K562 (cell line): Measurements from ENCODE around the gene ERBB4. TPM values are rescaled to one million over a fixed set of nuclear protein-coding genes. Genes with fewer than 3 reads are reported as not detected.

Source experiments
- ATAC-seq: fragments of 200-7000 bp; cut with Tn5 transposase; 3 replicates; pipeline ENCODE4 v1.9.1; 2020; ENCODE audit warnings: moderate library complexity
- BruUV-seq: library from RNA; stranded (reverse); fragments of 400-500 nt; replicated peaks from 2 replicates; lab custom pipeline; 2021; lab: Mats Ljungman, UMichigan
- CTCF ChIA-PET: fragments of 300-600 bp; formaldehyde crosslinking; extraction: SDS; loops from one replicate; lab custom pipeline; 2021; ENCODE audit warnings: low intra/inter-chr PET ratio; lab: Yijun Ruan, JAX
- POLR2A ChIA-PET: fragments of 300-600, 350-650 bp; sonication (Branson Sonifier 250); formaldehyde crosslinking; extraction: SDS; loops from one replicate; lab custom pipeline; 2021; ENCODE audit warnings: antibody characterized with exemption, inconsistent platforms; lab: Yijun Ruan, JAX
- DNase-seq, 4 experiments: peaks; one replicate each; pipeline versions ENCODE4 v3.0.0 to v3.0.0-alpha.2; 2011 to 2018; ENCODE audit warnings: low spot score in 3 of 4, mixed read lengths in 3 of 4; ENCODE audit errors: extremely low read depth in 1 of 4
- FAIRE-seq: peaks from 2 replicates; lab custom pipeline; 2011; peaks lifted over from hg19 to GRCh38; lab: Jason Lieb, UNC
- H2AFZ ChIP-seq: 2 replicates; pipeline ENCODE4 v1.6.0; 2011; ENCODE audit warnings: low read depth, low read length, control low read depth, inconsistent platforms
- H3K27ac ChIP-seq: fragments of 200-600 bp; 3 replicates; pipeline ENCODE4 v1.8.0; 2011; ENCODE audit warnings: low read depth, mild to moderate bottlenecking, control low read depth, inconsistent platforms, low read length, moderate library complexity, mixed read lengths; ENCODE audit errors: extremely low read depth
- H3K27me3 ChIP-seq, 2 experiments: fragments of 300-600 bp in 1 of 2; 2 replicates in 1 of 2; 3 replicates in 1 of 2; pipeline versions ENCODE4 v1.6.0 to v1.8.0; 2011; ENCODE audit warnings: inconsistent platforms in 2 of 2, low read length in 2 of 2, mild to moderate bottlenecking in 1 of 2, mixed read lengths in 1 of 2, moderate library complexity in 1 of 2; ENCODE audit not compliant: control insufficient read depth in 2 of 2, insufficient read depth in 2 of 2
- H3K36me3 ChIP-seq: fragments of 300-600 bp; 3 replicates; pipeline ENCODE4 v1.8.0; 2011; ENCODE audit warnings: mild to moderate bottlenecking, low read length, inconsistent platforms; ENCODE audit not compliant: control insufficient read depth, insufficient read depth
- H3K4me1 ChIP-seq, 2 experiments: fragments of 200-600 bp in 1 of 2; replicated peaks in 1 of 2; 2 replicates in 1 of 2; 3 replicates in 1 of 2; pipeline versions ENCODE4 v1.5.1 to v1.8.0; 2011; ENCODE audit warnings: inconsistent platforms in 2 of 2, low read length in 2 of 2, mild to moderate bottlenecking in 1 of 2, mixed read lengths in 1 of 2, moderate library complexity in 1 of 2; ENCODE audit not compliant: control insufficient read depth in 2 of 2, insufficient read depth in 2 of 2
- H3K4me2 ChIP-seq: 2 replicates; pipeline ENCODE4 v1.6.1; 2011; ENCODE audit warnings: low read length, control low read depth, inconsistent platforms, mixed read lengths; ENCODE audit not compliant: insufficient read depth
- H3K4me3 ChIP-seq: fragments of 200-600 bp; sonication (generic), shearing (Covaris generic); 2 replicates; pipeline ENCODE4 v1.5.1; 2016; ENCODE audit warnings: control low read depth, inconsistent platforms
- H3K79me2 ChIP-seq: fragments of 200-600 bp; 3 replicates; pipeline ENCODE4 v1.8.0; 2011; ENCODE audit warnings: low read length, inconsistent platforms; ENCODE audit not compliant: control insufficient read depth, insufficient read depth
- H3K9ac ChIP-seq, 2 experiments: 2 replicates each; pipeline versions ENCODE4 v1.6.0 to v1.6.1; 2011; ENCODE audit warnings: low read depth in 2 of 2, low read length in 2 of 2, control low read depth in 1 of 2, inconsistent platforms in 1 of 2, mild to moderate bottlenecking in 1 of 2, mixed read lengths in 1 of 2; ENCODE audit not compliant: insufficient read depth in 1 of 2
- H3K9me1 ChIP-seq: one replicate; pipeline ENCODE4 v1.6.0; 2011; ENCODE audit warnings: inconsistent platforms, mild to moderate bottlenecking, low read length, moderate library complexity; ENCODE audit not compliant: control insufficient read depth, insufficient read depth
- H3K9me3 ChIP-seq: replicated peaks from 2 replicates; pipeline ENCODE4 v1.5.1; 2011; ENCODE audit warnings: low read depth, low read length, inconsistent platforms; ENCODE audit not compliant: control insufficient read depth, insufficient read depth
- H4K20me1 ChIP-seq: replicated peaks from 2 replicates; pipeline ENCODE4 v1.6.1; 2011; ENCODE audit warnings: low read length, inconsistent platforms, mixed read lengths; ENCODE audit not compliant: control insufficient read depth, insufficient read depth
- CBFA2T3 ChIP-seq: fragments of 450-650 bp; IDR thresholded peaks from 2 replicates; pipeline ENCODE4 v1.6.1; 2017
- FOXK1 ChIP-seq: sonication (generic); formaldehyde crosslinking; IDR thresholded peaks from 2 replicates; pipeline ENCODE4 v1.8.0; 2022; ENCODE audit warnings: missing genetic modification reagents, mild to moderate bottlenecking, borderline replicate concordance
- MTA2 ChIP-seq: fragments of 450-650 bp; IDR thresholded peaks from 2 replicates; pipeline ENCODE4 v1.6.1; 2016; ENCODE audit warnings: low read depth
- MYC ChIP-seq, 2 experiments: fragments of 250-450 bp in 1 of 2; sonication (Bioruptor Pico) in 1 of 2; IDR thresholded peaks; 2 replicates each; pipeline versions ENCODE4 v1.5.1 to v1.6.1; 2012 to 2021; ENCODE audit warnings: low read depth in 2 of 2, borderline replicate concordance in 1 of 2, improper control_type of control experiment in 1 of 2, low read length in 1 of 2, mild to moderate bottlenecking in 1 of 2, moderate library complexity in 1 of 2
- PCBP2 ChIP-seq: fragments of 200-400 bp; formaldehyde crosslinking; IDR thresholded peaks from 2 replicates; pipeline ENCODE4 v1.6.1; 2018; ENCODE audit warnings: low read length, low read depth, mild to moderate bottlenecking, moderate library complexity; ENCODE audit not compliant: poor library complexity, severe bottlenecking
- POLR2B ChIP-seq: fragments of 450-650 bp; IDR thresholded peaks from 2 replicates; pipeline ENCODE4 v1.6.1; 2018; ENCODE audit warnings: low read depth; ENCODE audit not compliant: partially characterized antibody
- POLR3A ChIP-seq: IDR thresholded peaks from 2 replicates; pipeline ENCODE4 v1.6.1; 2011; ENCODE audit warnings: borderline replicate concordance, mild to moderate bottlenecking, moderate library complexity; ENCODE audit not compliant: insufficient read length, insufficient read depth; ENCODE audit errors: extremely low read depth
- SMARCE1 ChIP-seq: fragments of 450-650 bp; IDR thresholded peaks from 2 replicates; pipeline ENCODE4 v1.7.1; 2016; ENCODE audit warnings: mild to moderate bottlenecking
- ZFP36 ChIP-seq: fragments of 150-350 bp; IDR thresholded peaks from 2 replicates; pipeline ENCODE4 v1.6.1; 2018; ENCODE audit warnings: low read length, low read depth; ENCODE audit not compliant: partially characterized antibody
- WGBS: fragments of 100-300 bp; shearing (Covaris generic); methylation state at CpG from one replicate; pipeline ENCODE4 v1.1.6; 2016; ENCODE audit warnings: low coverage, mixed read lengths; ENCODE audit not compliant: insufficient coverage; ENCODE audit errors: missing lambda C conversion rate; 5-methylcytosine and 5-hydroxymethylcytosine counted together
- in situ Hi-C: fragments of 300-500 bp; cut with MboI; formaldehyde crosslinking; loops from 4 replicates; pipeline ENCODE4 v1.15.0; 2018; ENCODE audit warnings: inconsistent platforms, mixed read lengths
- intact Hi-C: fragments of 100-400 bp; cut with micrococcal nuclease; formaldehyde crosslinking; loops from 2 replicates; pipeline ENCODE4 v1.14.2; 2022
- polyA plus RNA-seq, 8 experiments: library from polyadenylated mRNA; depleted of rRNA in 4 of 8; stranded (reverse) in 5 of 8; unstranded in 3 of 8; fragments of >200 nt; fragmentation: Nextera tagmentation in 2 of 8; fragmentation: Illumina TruSeq in 1 of 8; extraction: Ambion mirVana in 2 of 8; extraction: Trizol in 1 of 8; gene quantifications; 2 replicates each; pipeline versions ENCODE4 v1.2.1 to v1.2.3, GENCODE V29; 2011 to 2014; ENCODE audit warnings: inconsistent platforms in 1 of 8, missing spikeins in 1 of 8
- total RNA-seq, 7 experiments: library from RNA; depleted of rRNA in 6 of 7; stranded (reverse); fragments of >200 nt in 6 of 7; fragmentation: Illumina TruSeq in 2 of 7; extraction: Trizol in 2 of 7; gene quantifications; 2 replicates each; pipeline versions ENCODE4 v1.2.1 to v1.2.3, GENCODE V29; 2011 to 2021; ENCODE audit warnings: low replicate concordance in 1 of 7
- TF ChIP-seq, protein P1 (sequence below): fragments of 250-450 bp; sonication (Bioruptor Pico); IDR thresholded peaks from 2 replicates; pipeline ENCODE4 v1.8.0; 2021; ENCODE audit warnings: mild to moderate bottlenecking, moderate library complexity
- TF ChIP-seq, protein P2 (sequence below): fragments of 250-450 bp; sonication (Bioruptor Pico); IDR thresholded peaks from 2 replicates; pipeline ENCODE4 v1.4.0; 2020; ENCODE audit warnings: mild to moderate bottlenecking, moderate library complexity

Gene ERBB4
- total and polyA plus RNA-seq, 9 of the 15 experiments (the other 6 are each of a cell fraction or from before 2014, with no cell fraction given), result not detected

DNA sequence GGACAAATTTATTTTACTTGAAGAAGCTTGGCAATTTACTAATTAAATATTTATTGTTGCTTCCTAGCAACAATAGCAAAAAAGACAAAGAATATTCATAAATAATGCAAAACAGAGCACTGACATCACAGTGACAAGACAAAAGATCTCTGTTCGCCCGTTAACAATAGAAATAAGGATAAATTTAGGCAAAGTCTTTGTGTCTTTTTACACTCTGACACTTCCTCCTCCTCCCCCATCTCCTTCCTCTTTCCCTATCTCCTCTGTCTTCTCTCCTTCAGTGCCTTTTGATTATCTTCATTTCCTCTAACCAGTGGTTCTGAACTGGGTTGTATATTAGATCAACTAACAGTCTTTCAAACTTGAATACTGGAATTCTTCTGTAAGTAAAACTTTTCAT lies 808.4 kb downstream of the ERBB4 start:
- in situ Hi-C loops, result no loop called here
- FAIRE-seq (no peak), ATAC-seq (no peak), DNase-seq (no peak)
- Histone ChIP-seq H3K9me1 (no peaks in the 10 kb centered on the region), H3K4me2 (no peak overlapping the region), H3K27me3 (no peaks in the 10 kb centered on the region), H3K9ac (no peak overlapping the region), H3K4me3 (no peak overlapping the region), H2AFZ (no peak overlapping the region), H3K36me3 (no peaks in the 10 kb centered on the region), H3K9me3 (no peaks in the 10 kb centered on the region), H3K79me2 (no peaks in the 10 kb centered on the region), H3K4me1 (no peaks in the 10 kb centered on the region), H4K20me1 (no peaks in the 10 kb centered on the region), H3K27ac (no peak overlapping the region)
- ChIA-PET CTCF (no interaction called here), POLR2A (no interaction called here)
- BruUV-seq, result no TSS peak
- intact Hi-C loops, result no loop called here
- WGBS, result 0% methylated on average over 2 of the region's 2 CpGs
- no peak for TF ChIP-seq PCBP2
- no peak for TF ChIP-seq MYC (IDR thresholded peaks at IDR 0.05; ENCODE audit: low read depth, low read length)
- no peak for TF ChIP-seq MYC (CRISPR knock-in tag; IDR thresholded peaks at IDR 0.05; ENCODE audit: borderline replicate concordance, low read depth)
- TF ChIP-seq ZFP36, result no peak
- TF ChIP-seq, protein P1, sequence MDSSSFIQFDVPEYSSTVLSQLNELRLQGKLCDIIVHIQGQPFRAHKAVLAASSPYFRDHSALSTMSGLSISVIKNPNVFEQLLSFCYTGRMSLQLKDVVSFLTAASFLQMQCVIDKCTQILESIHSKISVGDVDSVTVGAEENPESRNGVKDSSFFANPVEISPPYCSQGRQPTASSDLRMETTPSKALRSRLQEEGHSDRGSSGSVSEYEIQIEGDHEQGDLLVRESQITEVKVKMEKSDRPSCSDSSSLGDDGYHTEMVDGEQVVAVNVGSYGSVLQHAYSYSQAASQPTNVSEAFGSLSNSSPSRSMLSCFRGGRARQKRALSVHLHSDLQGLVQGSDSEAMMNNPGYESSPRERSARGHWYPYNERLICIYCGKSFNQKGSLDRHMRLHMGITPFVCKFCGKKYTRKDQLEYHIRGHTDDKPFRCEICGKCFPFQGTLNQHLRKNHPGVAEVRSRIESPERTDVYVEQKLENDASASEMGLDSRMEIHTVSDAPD (CRISPR knock-in tag), result no peak
- TF ChIP-seq CBFA2T3, result no peak
- no peak for TF ChIP-seq POLR3A
- TF ChIP-seq, protein P2, sequence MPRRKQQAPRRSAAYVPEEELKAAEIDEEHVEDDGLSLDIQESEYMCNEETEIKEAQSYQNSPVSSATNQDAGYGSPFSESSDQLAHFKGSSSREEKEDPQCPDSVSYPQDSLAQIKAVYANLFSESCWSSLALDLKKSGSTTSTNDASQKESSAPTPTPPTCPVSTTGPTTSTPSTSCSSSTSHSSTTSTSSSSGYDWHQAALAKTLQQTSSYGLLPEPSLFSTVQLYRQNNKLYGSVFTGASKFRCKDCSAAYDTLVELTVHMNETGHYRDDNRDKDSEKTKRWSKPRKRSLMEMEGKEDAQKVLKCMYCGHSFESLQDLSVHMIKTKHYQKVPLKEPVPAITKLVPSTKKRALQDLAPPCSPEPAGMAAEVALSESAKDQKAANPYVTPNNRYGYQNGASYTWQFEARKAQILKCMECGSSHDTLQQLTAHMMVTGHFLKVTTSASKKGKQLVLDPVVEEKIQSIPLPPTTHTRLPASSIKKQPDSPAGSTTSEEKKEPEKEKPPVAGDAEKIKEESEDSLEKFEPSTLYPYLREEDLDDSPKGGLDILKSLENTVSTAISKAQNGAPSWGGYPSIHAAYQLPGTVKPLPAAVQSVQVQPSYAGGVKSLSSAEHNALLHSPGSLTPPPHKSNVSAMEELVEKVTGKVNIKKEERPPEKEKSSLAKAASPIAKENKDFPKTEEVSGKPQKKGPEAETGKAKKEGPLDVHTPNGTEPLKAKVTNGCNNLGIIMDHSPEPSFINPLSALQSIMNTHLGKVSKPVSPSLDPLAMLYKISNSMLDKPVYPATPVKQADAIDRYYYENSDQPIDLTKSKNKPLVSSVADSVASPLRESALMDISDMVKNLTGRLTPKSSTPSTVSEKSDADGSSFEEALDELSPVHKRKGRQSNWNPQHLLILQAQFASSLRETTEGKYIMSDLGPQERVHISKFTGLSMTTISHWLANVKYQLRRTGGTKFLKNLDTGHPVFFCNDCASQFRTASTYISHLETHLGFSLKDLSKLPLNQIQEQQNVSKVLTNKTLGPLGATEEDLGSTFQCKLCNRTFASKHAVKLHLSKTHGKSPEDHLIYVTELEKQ (CRISPR knock-in tag), result no peak
- TF ChIP-seq MTA2, result no peak
- TF ChIP-seq POLR2B, result no peak
- no peak for TF ChIP-seq FOXK1 (CRISPR knock-in tag)
- TF ChIP-seq SMARCE1, result no peak
